A172 (cell line): Measurements from ENCODE around the gene CLASP2. TPM values are rescaled to one million over a fixed set of nuclear protein-coding genes. Genes with fewer than 3 reads are reported as not detected.
A peak's percentile ranks its signal among the peaks of the same experiment; 100 is the strongest.

Experiments
- DNase-seq: peaks from one replicate; pipeline ENCODE4 v3.0.0-alpha.2; 2015; ENCODE audit warnings: low spot score
- total RNA-seq: library from RNA; depleted of rRNA; stranded (reverse); fragments of >200 nt; shearing (Covaris generic); gene quantifications from 2 replicates; pipeline ENCODE4 v1.2.3, GENCODE V29; 2014

The CLASP2 gene
- total RNA-seq, 1 experiment from 2014 or later: 88.5 TPM

GRCh38 chr3:33636125-33636850, 81.8 kb downstream of the CLASP2 start:
- DNase-seq: peak; percentile 61

- DNase-seq: no peak
These were observed 83.8 kb downstream of the CLASP2 start for GRCh38 chr3:33634262-33634661.

GRCh38 chr3:33629219-33629618, 88.8 kb downstream of the CLASP2 start:
- DNase-seq: no peak

- no peak for DNase-seq
These were observed 93.3 kb downstream of the CLASP2 start for GRCh38 chr3:33624756-33625155.

- no peak for DNase-seq
These were observed 105.0 kb downstream of the CLASP2 start for GRCh38 chr3:33613041-33613440.

- DNase-seq: no peak
These were observed 105.4 kb downstream of the CLASP2 start for GRCh38 chr3:33612607-33613006.

GRCh38 chr3:33602829-33603228, 115.2 kb downstream of the CLASP2 start:
- DNase-seq: no peak

GRCh38 chr3:33597257-33597689, 120.8 kb downstream of the CLASP2 start:
- no peak for DNase-seq

- DNase-seq: no peak
These were observed 125.1 kb downstream of the CLASP2 start for GRCh38 chr3:33592999-33593398.

GRCh38 chr3:33590541-33590940, 127.5 kb downstream of the CLASP2 start:
- no peak for DNase-seq

GRCh38 chr3:33586402-33586801, 131.7 kb downstream of the CLASP2 start:
- no peak for DNase-seq

- no peak for DNase-seq
These were observed 135.8 kb downstream of the CLASP2 start for GRCh38 chr3:33582234-33582633.

GRCh38 chr3:33581666-33582065, 136.4 kb downstream of the CLASP2 start:
- no peak for DNase-seq

- DNase-seq: no peak
These were observed 138.2 kb downstream of the CLASP2 start for GRCh38 chr3:33579840-33580239.

GRCh38 chr3:33579178-33579510, 138.9 kb downstream of the CLASP2 start:
- DNase-seq: no peak

- DNase-seq: peak; percentile 42
These were observed 139.5 kb downstream of the CLASP2 start for GRCh38 chr3:33578325-33579177.

- no peak for DNase-seq
These were observed 140.5 kb downstream of the CLASP2 start for GRCh38 chr3:33577588-33577987.

GRCh38 chr3:33577173-33577572, 140.9 kb downstream of the CLASP2 start:
- DNase-seq: no peak

- no peak for DNase-seq
These were observed 142.7 kb downstream of the CLASP2 start for GRCh38 chr3:33575311-33575710.

- no peak for DNase-seq
These were observed 160.2 kb downstream of the CLASP2 start for GRCh38 chr3:33557829-33558228.

GRCh38 chr3:33557279-33557678, 160.8 kb downstream of the CLASP2 start:
- DNase-seq: no peak

- no peak for DNase-seq
These were observed 171.0 kb downstream of the CLASP2 start for GRCh38 chr3:33547101-33547500.

GRCh38 chr3:33544126-33544525, 173.9 kb downstream of the CLASP2 start:
- DNase-seq: no peak
